ENCODE measurements around the gene FCGR2B.
"Not testable (repeated sequence)": the region's sequence is repeated elsewhere in the genome, so short reads cannot be mapped to it uniquely, and the experiment has no call there.

DNA sequence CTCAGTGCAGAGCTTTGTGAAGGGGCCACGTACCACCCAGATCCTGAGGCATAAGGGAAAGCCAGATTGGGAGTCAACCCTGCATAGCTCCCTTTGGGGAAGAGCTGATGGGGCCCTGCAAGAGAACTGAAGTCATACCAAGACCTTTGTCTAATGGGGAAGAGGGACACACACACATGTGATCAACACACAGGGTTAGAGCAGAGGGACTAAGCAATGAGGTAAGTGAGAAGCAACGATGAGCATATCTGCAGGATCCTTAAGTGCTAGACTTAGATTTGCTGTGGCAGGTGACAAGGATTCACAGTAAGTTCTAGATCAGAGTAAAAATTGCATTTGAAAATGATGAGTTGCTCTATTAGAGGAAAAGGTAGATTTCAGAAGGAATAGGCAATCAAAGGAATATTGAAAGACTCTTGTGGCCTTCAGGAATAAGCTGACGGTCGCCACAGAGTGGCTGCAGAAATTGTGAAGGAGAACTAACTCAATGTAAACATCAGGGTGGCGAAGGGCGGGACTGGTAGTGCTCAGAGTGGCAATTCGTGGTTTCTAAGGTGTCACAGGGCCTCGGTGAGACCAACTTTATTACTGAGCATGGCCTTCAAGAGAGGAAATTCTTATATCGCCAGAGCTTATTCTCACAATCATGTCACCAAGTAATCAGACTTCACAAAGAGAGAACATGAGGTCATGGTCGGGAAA, 36.3 kb upstream of the FCGR2B start:
- not testable (repeated sequence) for TF ChIP-seq POLR2A (IDR thresholded peaks at IDR 0.05; ENCODE audit: extremely low read depth, insufficient read length)
- TF ChIP-seq, protein P1, sequence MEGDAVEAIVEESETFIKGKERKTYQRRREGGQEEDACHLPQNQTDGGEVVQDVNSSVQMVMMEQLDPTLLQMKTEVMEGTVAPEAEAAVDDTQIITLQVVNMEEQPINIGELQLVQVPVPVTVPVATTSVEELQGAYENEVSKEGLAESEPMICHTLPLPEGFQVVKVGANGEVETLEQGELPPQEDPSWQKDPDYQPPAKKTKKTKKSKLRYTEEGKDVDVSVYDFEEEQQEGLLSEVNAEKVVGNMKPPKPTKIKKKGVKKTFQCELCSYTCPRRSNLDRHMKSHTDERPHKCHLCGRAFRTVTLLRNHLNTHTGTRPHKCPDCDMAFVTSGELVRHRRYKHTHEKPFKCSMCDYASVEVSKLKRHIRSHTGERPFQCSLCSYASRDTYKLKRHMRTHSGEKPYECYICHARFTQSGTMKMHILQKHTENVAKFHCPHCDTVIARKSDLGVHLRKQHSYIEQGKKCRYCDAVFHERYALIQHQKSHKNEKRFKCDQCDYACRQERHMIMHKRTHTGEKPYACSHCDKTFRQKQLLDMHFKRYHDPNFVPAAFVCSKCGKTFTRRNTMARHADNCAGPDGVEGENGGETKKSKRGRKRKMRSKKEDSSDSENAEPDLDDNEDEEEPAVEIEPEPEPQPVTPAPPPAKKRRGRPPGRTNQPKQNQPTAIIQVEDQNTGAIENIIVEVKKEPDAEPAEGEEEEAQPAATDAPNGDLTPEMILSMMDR (IDR thresholded peaks at IDR 0.05; ENCODE audit: low read depth, low read length) = not testable (repeated sequence)
- TF ChIP-seq, protein P2, sequence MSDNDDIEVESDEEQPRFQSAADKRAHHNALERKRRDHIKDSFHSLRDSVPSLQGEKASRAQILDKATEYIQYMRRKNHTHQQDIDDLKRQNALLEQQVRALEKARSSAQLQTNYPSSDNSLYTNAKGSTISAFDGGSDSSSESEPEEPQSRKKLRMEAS (IDR thresholded peaks at IDR 0.05; ENCODE audit: low read depth, low read length) = not testable (repeated sequence)

Measured in NB4 (cell line).